HG02588 (cell line): ENCODE measurements around the gene TRIP13.
"Not testable (repeated sequence)": the region's sequence is repeated elsewhere in the genome, so short reads cannot be mapped to it uniquely, and the experiment has no call there.

Source experiments
- ATAC-seq: cut with Tn5 transposase; IDR thresholded peaks from one replicate; pipeline ENCODE4 v1.9.1; 2021; ENCODE audit warnings: mild to moderate bottlenecking, moderate library complexity; ENCODE audit not compliant: unreplicated experiment

The TRIP13 gene, protein sequence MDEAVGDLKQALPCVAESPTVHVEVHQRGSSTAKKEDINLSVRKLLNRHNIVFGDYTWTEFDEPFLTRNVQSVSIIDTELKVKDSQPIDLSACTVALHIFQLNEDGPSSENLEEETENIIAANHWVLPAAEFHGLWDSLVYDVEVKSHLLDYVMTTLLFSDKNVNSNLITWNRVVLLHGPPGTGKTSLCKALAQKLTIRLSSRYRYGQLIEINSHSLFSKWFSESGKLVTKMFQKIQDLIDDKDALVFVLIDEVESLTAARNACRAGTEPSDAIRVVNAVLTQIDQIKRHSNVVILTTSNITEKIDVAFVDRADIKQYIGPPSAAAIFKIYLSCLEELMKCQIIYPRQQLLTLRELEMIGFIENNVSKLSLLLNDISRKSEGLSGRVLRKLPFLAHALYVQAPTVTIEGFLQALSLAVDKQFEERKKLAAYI

DNA sequence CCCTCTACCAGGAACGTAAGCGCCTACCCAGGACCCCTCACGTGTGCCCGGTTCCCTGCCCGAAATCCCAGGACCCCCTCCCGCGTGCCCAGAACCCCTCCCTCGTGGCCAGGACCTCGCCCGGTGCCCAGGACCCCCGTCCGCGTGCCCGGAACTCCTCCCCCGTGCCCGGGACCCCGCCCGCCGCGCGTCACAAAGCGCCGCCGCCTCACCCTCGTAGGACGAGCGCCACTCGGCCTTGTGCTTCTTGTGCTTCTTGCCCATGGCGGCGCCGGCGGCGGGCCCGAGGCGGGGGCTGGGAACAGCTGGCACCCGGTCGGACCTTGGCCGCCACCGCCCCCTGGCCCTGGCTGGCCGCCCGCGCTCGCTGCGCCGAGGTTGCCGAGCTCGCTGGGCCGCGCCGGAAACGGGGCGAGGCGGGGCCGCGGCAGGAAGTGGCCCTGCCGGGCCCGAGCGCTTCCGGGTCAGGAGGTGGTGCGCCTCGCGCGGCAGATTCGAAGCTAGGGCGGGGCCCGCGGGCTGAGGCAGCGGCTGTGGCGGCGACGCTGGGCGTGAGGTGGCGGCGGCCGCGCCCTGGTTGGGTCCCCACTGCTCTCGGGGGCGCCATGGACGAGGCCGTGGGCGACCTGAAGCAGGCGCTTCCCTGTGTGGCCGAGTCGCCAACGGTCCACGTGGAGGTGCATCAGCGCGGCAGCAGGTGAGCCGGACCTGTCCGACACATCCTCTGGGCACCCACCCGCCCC, at the start of gene TRIP13, which contains the start of gene BRD9:
TSS of gene TRIP13 (plus strand) at position 491 of the 743 bp plus-strand sequence. CDS start at position 606, 115 bp downstream.
TSS of gene BRD9 (minus strand) at position 408 of the 743 bp plus-strand sequence. CDS start at position 264, 144 bp downstream.
- ATAC-seq = peak; percentile 94

- not testable (repeated sequence) for ATAC-seq
These were observed 49.3 kb upstream of the TRIP13 start for GRCh38 chr5:843371-843770.

DNA sequence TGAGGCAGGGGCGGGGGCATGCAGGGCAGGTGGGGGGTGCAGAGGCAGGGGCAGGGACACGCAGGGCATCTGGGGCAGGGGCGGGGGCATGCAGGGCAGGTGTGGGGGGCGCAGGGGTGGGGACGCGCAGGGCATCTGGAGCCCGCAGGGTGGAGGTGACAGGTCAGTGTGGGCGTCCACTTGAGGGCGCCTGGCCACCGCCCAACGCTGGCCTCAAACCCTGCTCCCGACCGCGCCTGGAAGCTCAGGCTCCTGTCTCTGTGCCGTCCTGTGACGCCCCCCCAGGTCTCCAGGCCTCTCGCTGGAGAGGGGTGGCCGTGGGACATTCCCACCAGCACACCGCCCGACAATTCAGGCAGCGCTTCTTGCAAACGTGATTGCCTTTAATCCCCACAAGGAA, 48.8 kb upstream of the TRIP13 start:
- not testable (repeated sequence) for ATAC-seq

GRCh38 chr5:844426-844825, 48.3 kb upstream of the TRIP13 start:
- ATAC-seq = not testable (repeated sequence)

GRCh38 chr5:845031-845675, 47.5 kb upstream of the TRIP13 start:
- ATAC-seq = not testable (repeated sequence)

DNA sequence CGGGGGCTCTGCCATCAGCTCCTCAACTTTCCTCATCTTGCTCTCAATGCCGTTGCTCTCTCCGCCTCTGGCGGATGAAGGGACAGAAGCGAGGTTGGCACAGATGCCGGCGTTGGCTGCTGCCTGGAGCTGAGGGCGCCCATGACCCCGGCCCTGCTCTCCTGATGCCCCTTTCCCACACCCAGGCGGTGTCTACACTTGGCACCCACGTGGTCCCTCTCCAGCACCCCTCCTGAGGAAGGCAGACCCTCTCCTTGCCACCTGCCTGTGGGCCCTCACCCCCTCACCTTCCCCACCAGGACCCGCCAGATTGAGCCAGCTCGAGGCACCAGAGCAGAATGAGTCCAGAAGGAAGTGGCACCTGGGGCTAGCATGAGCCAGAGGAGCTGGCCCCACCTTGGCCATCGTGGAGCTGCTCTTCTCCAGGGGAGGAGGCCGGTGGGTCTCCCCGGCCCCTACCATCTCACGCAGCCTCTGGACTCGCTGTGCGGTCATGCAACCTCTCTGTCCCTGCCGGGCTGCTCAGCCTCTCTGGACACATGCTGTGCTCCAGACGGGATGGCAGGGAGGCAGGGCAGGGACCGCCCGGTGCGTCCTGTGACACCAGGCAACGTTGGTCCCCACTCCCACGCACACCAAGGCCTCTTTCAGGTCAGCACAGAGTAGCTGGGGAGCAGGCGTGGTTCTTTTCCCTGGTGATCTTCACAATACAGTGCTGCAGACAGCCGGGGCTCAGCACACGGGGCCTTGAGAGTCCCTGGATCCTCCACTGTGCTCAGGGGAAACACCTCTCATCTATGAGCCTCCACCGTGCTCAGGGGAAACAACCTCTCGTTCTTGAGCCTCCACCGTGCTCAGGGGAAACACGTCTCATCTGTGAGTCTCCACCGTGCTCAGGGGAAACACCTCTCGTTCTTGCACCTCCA, 46.7 kb upstream of the TRIP13 start:
- not testable (repeated sequence) for ATAC-seq

GRCh38 chr5:846602-847091, 46.0 kb upstream of the TRIP13 start:
- ATAC-seq = not testable (repeated sequence)

- not testable (repeated sequence) for ATAC-seq
These were observed 45.5 kb upstream of the TRIP13 start for GRCh38 chr5:847212-847611.

DNA sequence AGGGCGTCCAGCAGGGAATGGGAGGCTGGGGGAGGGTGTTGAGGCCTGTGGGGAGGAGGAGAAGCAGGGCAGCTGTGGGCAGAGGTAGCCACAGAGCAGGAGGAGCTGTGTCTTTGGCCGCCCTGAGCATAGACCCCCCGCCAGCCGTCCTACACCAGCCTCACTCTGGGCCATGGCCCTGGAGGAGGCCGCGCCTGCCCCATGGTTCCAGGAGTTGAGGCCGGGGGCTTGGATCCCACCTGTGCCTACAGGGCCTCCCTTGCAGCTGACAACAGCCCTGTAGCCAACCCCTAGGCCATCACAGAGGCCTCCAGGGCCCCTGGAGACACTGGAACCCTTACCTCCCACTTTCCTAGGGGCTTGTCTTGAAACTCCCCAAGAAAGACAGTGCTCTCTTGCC, 44.9 kb upstream of the TRIP13 start:
- not testable (repeated sequence) for ATAC-seq

DNA sequence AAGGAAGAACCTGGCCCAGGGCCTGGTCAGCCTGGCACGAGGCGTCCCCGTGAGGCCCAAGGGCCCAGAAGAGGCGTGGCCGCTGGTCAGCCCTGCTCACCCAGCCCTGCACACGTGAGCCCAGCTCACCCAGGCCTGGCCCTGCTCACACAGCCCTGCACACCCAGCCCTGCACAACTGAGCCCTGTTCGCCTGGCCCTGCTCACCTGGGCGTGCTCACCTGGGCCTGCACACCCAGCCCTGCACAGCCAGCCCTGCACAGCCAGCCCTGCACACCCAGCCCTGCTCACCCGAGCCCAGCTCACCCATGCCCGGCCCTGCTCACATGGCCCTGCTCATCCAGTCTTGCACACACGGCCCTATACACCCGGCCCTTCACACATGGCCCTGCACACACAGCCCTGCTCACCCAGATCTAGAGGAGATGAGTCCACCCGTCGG, 44.0 kb upstream of the TRIP13 start:
- ATAC-seq = no peak

DNA sequence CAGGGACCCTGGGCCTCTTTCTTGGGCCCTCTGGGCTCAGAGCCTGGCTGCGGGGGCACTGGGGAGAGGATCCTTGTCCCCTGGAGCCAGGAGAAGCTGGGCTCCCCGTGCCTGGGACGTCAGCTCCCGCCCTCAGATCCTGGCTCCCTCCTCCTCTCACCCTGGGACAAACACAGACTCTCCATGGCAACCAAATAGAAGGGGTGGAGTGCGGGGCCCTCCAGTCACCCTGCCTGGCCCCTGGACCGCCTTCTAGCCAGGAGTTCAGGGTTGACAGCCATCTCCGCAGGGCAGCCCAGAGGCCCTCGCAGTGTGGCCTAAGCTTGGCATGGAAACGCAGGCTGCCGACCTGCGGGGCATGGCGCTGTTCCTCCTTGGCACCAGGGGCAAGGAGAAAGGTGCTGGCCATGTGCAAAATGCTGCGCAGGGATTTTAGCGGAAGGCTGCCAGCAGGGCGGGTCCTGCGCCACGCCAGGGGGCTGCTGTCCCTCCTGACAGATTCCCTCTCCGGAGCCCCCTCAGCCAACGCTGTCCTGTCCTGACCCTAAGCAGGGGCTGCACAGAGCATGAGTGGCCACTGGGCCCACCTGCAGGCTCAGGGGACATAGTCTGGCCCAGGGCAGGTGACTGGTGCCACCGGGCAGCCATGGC, 42.9 kb upstream of the TRIP13 start:
- no peak for ATAC-seq

- no peak for ATAC-seq
These were observed 42.1 kb upstream of the TRIP13 start, which contains the start of gene ZDHHC11 for GRCh38 chr5:850511-851006. ZDHHC11 (minus strand) TSS chr5:850986; CDS start chr5:850602, 384 bp downstream.

DNA sequence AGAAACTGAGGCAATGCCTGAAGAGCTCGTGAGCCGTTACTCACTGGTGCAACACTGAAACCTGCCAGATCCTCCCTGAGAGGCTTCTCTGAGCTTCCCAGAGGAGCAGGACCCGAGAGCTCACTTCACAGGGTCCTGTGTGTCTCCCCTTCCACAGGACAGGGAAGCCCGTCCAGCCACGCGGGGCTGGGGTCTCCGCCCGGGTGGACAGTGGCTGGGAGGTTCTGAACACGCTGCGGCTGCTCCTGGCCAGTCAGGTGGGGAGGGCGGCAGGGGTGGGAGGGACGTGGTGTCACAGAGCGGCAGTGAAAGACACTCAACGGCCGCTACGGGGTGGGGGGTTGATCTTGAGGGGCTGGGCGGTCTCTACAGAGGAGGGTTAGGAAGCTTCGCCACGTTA, 41.6 kb upstream of the TRIP13 start:
- no peak for ATAC-seq

- no peak for ATAC-seq
These were observed 41.1 kb upstream of the TRIP13 start for GRCh38 chr5:851553-851952.

GRCh38 chr5:852018-852417, 40.7 kb upstream of the TRIP13 start:
- no peak for ATAC-seq

DNA sequence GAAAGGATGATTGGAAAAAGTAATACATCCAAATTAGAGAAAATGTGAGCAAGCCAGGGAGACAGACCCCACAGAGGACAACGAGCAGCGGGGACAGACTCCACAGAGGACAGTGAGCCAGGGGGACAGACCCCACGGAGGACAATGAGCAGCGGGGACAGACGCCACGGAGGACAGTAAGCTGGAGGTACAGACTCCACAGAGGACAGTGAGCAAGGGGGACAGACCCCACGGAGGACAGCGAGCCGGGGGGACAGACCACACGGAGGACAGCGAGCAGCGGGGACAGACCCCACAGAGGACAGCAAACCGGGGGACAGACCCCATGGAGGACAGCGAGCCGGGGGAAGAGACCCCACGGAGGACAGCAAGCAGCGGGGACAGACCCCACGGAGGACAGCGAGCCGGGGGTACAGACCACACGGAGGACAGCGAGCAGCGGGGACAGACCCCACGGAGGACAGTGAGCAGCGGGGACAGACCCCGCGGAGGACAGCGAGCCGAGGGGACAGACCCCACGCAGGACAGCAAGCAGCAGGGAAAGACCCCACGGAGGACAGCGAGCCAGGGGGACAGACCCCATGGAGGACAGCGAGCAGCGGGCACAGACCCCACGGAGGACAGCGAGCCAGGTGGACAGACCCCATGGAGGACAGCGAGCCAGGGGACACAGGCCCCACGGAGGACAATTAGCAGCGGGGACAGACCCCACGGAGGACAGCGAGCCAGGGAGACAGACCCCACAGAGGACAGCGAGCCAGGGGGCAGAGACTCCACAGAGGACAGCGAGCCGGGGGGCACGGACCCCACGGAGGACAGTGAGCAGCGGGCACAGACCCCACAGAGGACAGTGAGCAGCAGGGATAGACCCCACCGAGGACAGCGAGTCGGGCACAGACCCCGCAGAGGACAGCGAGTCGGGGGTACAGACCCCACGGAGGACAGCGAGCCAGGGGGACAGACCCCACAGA, 40.0 kb upstream of the TRIP13 start:
- no peak for ATAC-seq

DNA sequence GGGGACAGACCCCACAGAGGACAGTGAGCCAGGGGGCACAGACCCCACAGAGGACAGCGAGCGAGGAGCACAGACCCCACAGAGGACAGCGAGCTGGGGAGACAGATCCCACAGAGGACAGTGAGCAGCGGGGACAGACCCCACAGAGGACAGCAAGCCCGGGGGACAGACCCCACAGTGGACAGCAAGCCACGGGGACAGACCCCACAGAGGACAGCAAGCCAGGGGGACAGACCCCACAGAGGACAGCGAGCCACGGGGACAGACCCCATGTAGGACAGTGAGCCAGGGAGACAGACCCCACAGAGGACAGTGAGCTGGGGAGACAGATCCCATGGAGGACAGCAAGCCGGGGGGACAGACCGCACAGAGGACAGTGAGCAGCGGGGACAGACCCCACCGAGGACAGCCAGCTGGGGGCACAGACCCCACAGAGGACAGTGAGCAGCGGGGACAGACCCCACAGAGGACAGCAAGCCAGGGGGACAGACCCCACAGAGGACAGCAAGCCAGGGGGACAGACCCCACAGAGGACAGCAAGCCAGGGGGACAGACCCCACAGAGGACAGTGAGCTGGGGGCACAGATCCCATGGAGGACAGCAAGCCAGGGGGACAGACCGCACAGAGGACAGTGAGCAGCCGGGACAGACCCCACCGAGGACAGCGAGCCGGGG, 39.1 kb upstream of the TRIP13 start:
- not testable (repeated sequence) for ATAC-seq
